GM23338 (cell line): ENCODE results near the gene SLC5A5. TPM values are rescaled to one million over a fixed set of nuclear protein-coding genes. Genes with fewer than 3 reads are reported as not detected.

Source experiments
- ATAC-seq: fragments of 200-7000 bp; cut with Tn5 transposase; 3 replicates; pipeline ENCODE4 v1.9.1; 2020
- DNase-seq: peaks from one replicate; pipeline ENCODE4 v3.0.0-alpha.2; 2015; ENCODE audit warnings: low spot score
- H2AFZ ChIP-seq: fragments of 200-600 bp; sonication (generic); 2 replicates; pipeline ENCODE4 v1.8.0; 2016; ENCODE audit warnings: antibody characterized with exemption, mild to moderate bottlenecking, moderate library complexity
- H3F3A ChIP-seq: fragments of 200-600 bp; sonication (generic); replicated peaks from 2 replicates; pipeline ENCODE4 v1.8.0; 2017; ENCODE audit warnings: antibody characterized with exemption, mixed run types, low read depth
- H3K27ac ChIP-seq: fragments of 200-600 bp; sonication (generic); 2 replicates; pipeline ENCODE4 v1.6.1; 2016; ENCODE audit warnings: low read depth
- H3K27me3 ChIP-seq: fragments of 200-600 bp; sonication (generic); 2 replicates; pipeline ENCODE4 v1.8.0; 2016; ENCODE audit warnings: mild to moderate bottlenecking, mixed run types, moderate library complexity; ENCODE audit not compliant: insufficient read depth
- H3K36me3 ChIP-seq: fragments of 200-600 bp; sonication (generic); 2 replicates; pipeline ENCODE4 v1.8.0; 2016; ENCODE audit warnings: mild to moderate bottlenecking; ENCODE audit not compliant: insufficient read depth
- H3K4me1 ChIP-seq: fragments of 200-600 bp; sonication (generic); 2 replicates; pipeline ENCODE4 v1.8.0; 2016; ENCODE audit warnings: mild to moderate bottlenecking, moderate library complexity; ENCODE audit not compliant: insufficient read depth
- H3K4me2 ChIP-seq: fragments of 200-600 bp; sonication (generic); 2 replicates; pipeline ENCODE4 v1.7.1; 2017; ENCODE audit warnings: mixed run types
- H3K4me3 ChIP-seq: fragments of 200-600 bp; sonication (generic); 2 replicates; pipeline ENCODE4 v1.6.1; 2016; ENCODE audit warnings: mixed run types
- H3K79me2 ChIP-seq: fragments of 200-600 bp; sonication (generic); replicated peaks from 2 replicates; pipeline ENCODE4 v1.8.0; 2017; ENCODE audit warnings: mild to moderate bottlenecking; ENCODE audit not compliant: insufficient read depth
- H3K9me2 ChIP-seq: fragments of 200-600 bp; sonication (generic); 2 replicates; pipeline ENCODE4 v1.8.0; 2017; ENCODE audit not compliant: insufficient read depth
- H4K20me1 ChIP-seq: fragments of 200-600 bp; sonication (generic); replicated peaks from 2 replicates; pipeline ENCODE4 v1.8.0; 2017; ENCODE audit warnings: mild to moderate bottlenecking; ENCODE audit not compliant: insufficient read depth
- H3K27ac Mint-ChIP-seq: 2 replicates; pipeline ENCODE4 v1.8.0; 2020; ENCODE audit warnings: inconsistent platforms, mild to moderate bottlenecking, moderate library complexity, mixed read lengths
- H3K27me3 Mint-ChIP-seq: 3 replicates; pipeline ENCODE4 v1.8.0; 2022; ENCODE audit warnings: low read depth, mild to moderate bottlenecking, moderate library complexity, mixed read lengths, inconsistent platforms; ENCODE audit not compliant: insufficient read depth, poor library complexity
- H3K36me3 Mint-ChIP-seq: 3 replicates; pipeline ENCODE4 v1.8.0; 2021; ENCODE audit warnings: low read depth, mild to moderate bottlenecking, inconsistent platforms, moderate library complexity, mixed read lengths
- H3K4me1 Mint-ChIP-seq: 3 replicates; pipeline ENCODE4 v1.8.0; 2020; ENCODE audit warnings: mild to moderate bottlenecking, inconsistent platforms, mixed read lengths
- H3K4me3 Mint-ChIP-seq: 3 replicates; pipeline ENCODE4 v1.8.0; 2021; ENCODE audit warnings: moderate library complexity, mild to moderate bottlenecking, inconsistent platforms, mixed read lengths
- H3K9me3 Mint-ChIP-seq: 3 replicates; pipeline ENCODE4 v1.8.0; 2020; ENCODE audit warnings: moderate library complexity, mild to moderate bottlenecking, inconsistent platforms, mixed read lengths
- CTCF ChIP-seq, 2 experiments: fragments of 200-600 bp in 1 of 2; sonication (generic) in 1 of 2; conservative IDR thresholded peaks; 2 replicates each; pipeline versions ENCODE4 v1.5.1 to v1.6.1; 2016 to 2017; ENCODE audit warnings: antibody characterized with exemption in 2 of 2, low read depth in 2 of 2, mild to moderate bottlenecking in 2 of 2, moderate library complexity in 1 of 2
- EZH2 ChIP-seq: fragments of 200-600 bp; sonication (generic); IDR thresholded peaks from one replicate; pipeline ENCODE4 v1.8.0; 2017; ENCODE audit warnings: antibody characterized with exemption, mild to moderate bottlenecking, low read depth; ENCODE audit not compliant: unreplicated experiment
- EZH2phosphoT487 ChIP-seq: fragments of 200-600 bp; sonication (generic); IDR thresholded peaks from one replicate; pipeline ENCODE4 v1.8.1; 2018; ENCODE audit warnings: antibody characterized with exemption; ENCODE audit not compliant: unreplicated experiment
- POLR2AphosphoS5 ChIP-seq: IDR thresholded peaks from 2 replicates; pipeline ENCODE4 v1.6.1; 2016; ENCODE audit warnings: antibody characterized with exemption, low read depth
- STAT1 ChIP-seq: IDR thresholded peaks from one replicate; pipeline ENCODE4 v1.6.1; 2016; ENCODE audit warnings: antibody characterized with exemption; ENCODE audit not compliant: unreplicated experiment
- ZNF114 ChIP-seq: fragments of 250-450 bp; sonication (Bioruptor Pico); IDR thresholded peaks from 2 replicates; pipeline ENCODE4 v1.5.0; 2020; ENCODE audit warnings: mild to moderate bottlenecking, moderate library complexity
- ZNF462 ChIP-seq: fragments of 250-450 bp; sonication (Bioruptor Pico); IDR thresholded peaks from 2 replicates; pipeline ENCODE4 v1.5.0; 2020; ENCODE audit warnings: mild to moderate bottlenecking, moderate library complexity
- polyA plus RNA-seq: library from polyadenylated mRNA; unstranded; fragments of >200 nt; fragmentation: Nextera tagmentation; extraction: Ambion mirVana; gene quantifications from 2 replicates; pipeline ENCODE4 v1.2.1, GENCODE V29; 2016
- total RNA-seq: library from RNA; depleted of rRNA; stranded (reverse); fragments of >200 nt; shearing (Covaris generic); gene quantifications from 2 replicates; pipeline ENCODE4 v1.2.3, GENCODE V29; 2014

The SLC5A5 gene
- total and polyA plus RNA-seq, 2 experiments from 2014 or later, result 1.0 to 2.1 TPM

DNA sequence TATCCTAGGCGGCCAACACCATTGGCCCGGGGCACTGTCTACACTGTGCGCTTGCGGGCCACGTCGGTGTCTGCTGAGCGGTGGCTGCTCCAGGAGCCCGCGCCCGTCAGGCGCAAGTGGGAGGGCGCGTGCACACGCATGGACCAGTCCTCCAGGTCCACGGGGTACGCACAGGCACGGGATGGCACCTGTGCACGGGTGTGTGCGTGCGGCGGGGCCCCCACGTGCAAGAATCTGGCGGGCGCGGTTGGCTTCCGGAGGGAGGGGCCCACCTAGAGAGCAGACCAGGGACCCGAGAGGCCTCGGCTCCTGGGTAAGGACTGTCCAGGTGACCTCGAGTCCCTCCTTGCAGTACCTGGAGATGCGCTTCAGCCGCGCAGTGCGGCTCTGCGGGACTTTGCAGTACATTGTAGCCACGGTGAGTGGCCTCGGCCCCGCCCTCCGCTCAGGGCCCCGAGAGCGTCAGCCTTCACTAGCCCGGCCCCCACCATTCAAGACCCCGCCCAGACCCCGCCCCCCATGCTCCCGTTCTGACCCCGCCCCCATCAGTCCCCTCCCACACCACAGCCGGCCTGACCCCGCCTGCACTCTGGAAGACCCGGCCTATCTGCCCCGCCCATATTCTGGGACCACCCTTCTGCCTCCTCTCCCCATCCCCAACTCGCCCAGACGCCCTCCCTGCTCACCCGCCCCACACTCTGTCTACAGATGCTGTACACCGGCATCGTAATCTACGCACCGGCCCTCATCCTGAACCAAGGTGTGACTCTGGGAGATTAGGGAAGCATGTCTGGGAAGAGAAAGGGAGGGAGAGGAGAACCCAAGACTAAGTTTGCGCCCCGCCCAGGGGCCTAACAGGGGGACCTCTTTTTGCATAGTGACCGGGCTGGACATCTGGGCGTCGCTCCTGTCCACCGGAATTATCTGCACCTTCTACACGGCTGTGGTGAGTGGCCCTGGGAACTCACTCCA is 2.3 kb downstream of the SLC5A5 start:
- Mint-ChIP-seq H3K4me1 (peaks cover 2% of the 10 kb centered on the region), H3K4me3 (peak overlapping the region; percentile 71), H3K27ac (no peak overlapping the region), H3K9me3 (no peaks in the 10 kb centered on the region), H3K36me3 (no peaks in the 10 kb centered on the region), H3K27me3 (peaks cover 29% of the 10 kb centered on the region)
- Histone ChIP-seq H3K27me3 (peaks cover 41% of the 10 kb centered on the region), H3F3A (0 out of 2 replicates have a peak, but pooled peaks cover 2% of the 10 kb centered on the region), H2AFZ (peak overlapping the region; percentile 99), H3K4me1 (0 out of 2 replicates have a peak, but pooled peaks cover 4% of the 10 kb centered on the region), H4K20me1 (no peaks in the 10 kb centered on the region), H3K9me2 (no peaks in the 10 kb centered on the region), H3K4me2 (peak overlapping the region; percentile 90), H3K27ac (no peak overlapping the region), H3K36me3 (no peaks in the 10 kb centered on the region), H3K79me2 (no peaks in the 10 kb centered on the region), H3K4me3 (peak overlapping the region; percentile 75)
- peak; percentile 40; the same call in 1 of the 2 replicates for TF ChIP-seq POLR2AphosphoS5
- TF ChIP-seq CTCF (conservative IDR thresholded peaks at IDR 0.05; ENCODE audit: low read depth in 2 of 2), result no peak
- ATAC-seq, result peak; percentile 67
- peak; percentile 94 for DNase-seq

DNA sequence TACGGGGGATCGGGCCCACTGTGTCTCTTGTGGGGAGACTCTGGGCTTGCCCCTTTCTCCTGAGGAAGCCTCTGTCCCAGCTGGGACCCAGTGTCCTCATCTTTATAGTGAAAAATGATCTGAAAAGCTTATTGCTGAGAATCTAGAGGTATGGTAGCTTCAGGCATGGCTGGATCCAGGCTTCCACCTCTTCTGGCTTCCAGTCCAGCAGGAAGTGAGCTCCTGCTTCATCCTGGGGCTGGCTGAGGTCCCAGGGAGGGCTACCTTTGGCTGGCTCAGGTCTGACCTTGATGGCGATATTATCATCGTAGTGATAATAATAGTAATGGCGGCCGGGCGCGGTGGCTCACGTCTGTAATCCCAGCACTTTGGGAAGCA is 3.0 kb downstream of the SLC5A5 start:
- no peak for DNase-seq
- H3K4me3 ChIP-seq, result peak overlapping the region; percentile 75
- H3K27me3 Mint-ChIP-seq, result peaks cover 24% of the 10 kb centered on the region
- 0 out of 2 replicates have a peak, but pooled peaks cover 2% of the 10 kb centered on the region for H3F3A ChIP-seq
- H3K27ac ChIP-seq, result no peak overlapping the region
- H2AFZ ChIP-seq, result peak overlapping the region; percentile 99
- no peak overlapping the region for H3K27ac Mint-ChIP-seq
- no peaks in the 10 kb centered on the region for H3K9me2 ChIP-seq
- H3K36me3 Mint-ChIP-seq, result no peaks in the 10 kb centered on the region
- H3K9me3 Mint-ChIP-seq, result no peaks in the 10 kb centered on the region
- 0 out of 2 replicates have a peak, but pooled peaks cover 3% of the 10 kb centered on the region for H3K4me1 ChIP-seq
- peaks cover 38% of the 10 kb centered on the region for H3K27me3 ChIP-seq
- H3K79me2 ChIP-seq, result no peaks in the 10 kb centered on the region
- peak overlapping the region; percentile 89 for H3K4me2 ChIP-seq
- H3K36me3 ChIP-seq, result no peaks in the 10 kb centered on the region
- ATAC-seq, result no peak
- no peaks in the 10 kb centered on the region for H4K20me1 ChIP-seq
- H3K4me1 Mint-ChIP-seq, result no peaks in the 10 kb centered on the region; the same call in 1 of the 3 replicates
- peak overlapping the region; percentile 71 for H3K4me3 Mint-ChIP-seq
- no peak for TF ChIP-seq EZH2phosphoT487
- TF ChIP-seq POLR2AphosphoS5, result no peak
- TF ChIP-seq CTCF (conservative IDR thresholded peaks at IDR 0.05; ENCODE audit: low read depth in 2 of 2), result no peak
- no peak for TF ChIP-seq ZNF114 (CRISPR knock-in tag)
- no peak for TF ChIP-seq EZH2
- TF ChIP-seq ZNF462 (CRISPR knock-in tag), result no peak
- TF ChIP-seq STAT1, result no peak
